A673 (cell line): ENCODE measurements around the gene PHRF1.

Experiments
- CTCF ChIP-seq: fragments of 300-800, 200-600 bp; sonication (generic); conservative IDR thresholded peaks from 2 replicates; pipeline ENCODE4 v1.5.1; 2017; ENCODE audit warnings: low read depth, mild to moderate bottlenecking, antibody characterized with exemption, low read length, moderate library complexity, mixed read lengths
- EZH2 ChIP-seq: fragments of 200-600 bp; sonication (generic); IDR thresholded peaks from 2 replicates; pipeline ENCODE4 v1.6.1; 2017; ENCODE audit warnings: borderline replicate concordance, low read depth, mild to moderate bottlenecking, mixed read lengths, antibody characterized with exemption, low read length; ENCODE audit not compliant: poor library complexity, severe bottlenecking

GRCh38 chr11:567629-568292 lies 8.5 kb upstream of the PHRF1 start:
- TF ChIP-seq CTCF (no peak), EZH2 (no peak)
